ENCODE results near the gene TSN. TPM values are rescaled to one million over a fixed set of nuclear protein-coding genes. Genes with fewer than 3 reads are reported as not detected.

The TSN gene
- total RNA-seq, 1 experiment from 2014 or later: 91.5 TPM

- H3K4me3 ChIP-seq (replicated peaks in 1 of 2; ENCODE audit: low read depth in 1 of 2, low read length in 2 of 2): no peak overlapping the region
- no peaks in the 10 kb centered on the region for H3K4me1 ChIP-seq (ENCODE audit: control insufficient read depth in 1 of 2, insufficient read depth in 2 of 2, low read length in 2 of 2)
- no peaks in the 10 kb centered on the region for H3K36me3 ChIP-seq (ENCODE audit: control insufficient read depth in 1 of 2, insufficient read depth in 2 of 2, low read length in 2 of 2)
- no peaks in the 10 kb centered on the region for H4K20me1 ChIP-seq (ENCODE audit: insufficient read depth)
- intact Hi-C loops (cut with micrococcal nuclease): no loop called here
- CTCF ChIA-PET: no interaction called here
- BruUV-seq (replicated peaks): no TSS peak
- H3K79me2 ChIP-seq (ENCODE audit: insufficient read depth, low read length): no peaks in the 10 kb centered on the region
- DNase-seq (ENCODE audit: low read depth, low spot score) (no peak), ATAC-seq (no peak)
- POLR2A ChIA-PET: interaction anchor here (1.0 kb wide), 1 partner anchor 8 kb away, joined by 3 read pairs; no protein-coding TSS in a partner anchor
- no peak for TF ChIP-seq CEBPB (IDR thresholded peaks at IDR 0.05; ENCODE audit: low read depth)
- TF ChIP-seq EZH2 (IDR thresholded peaks at IDR 0.05): no peak
- no peak for TF ChIP-seq SRF (IDR thresholded peaks at IDR 0.05; ENCODE audit: low read depth)
- TF ChIP-seq ELF1 (IDR thresholded peaks at IDR 0.05; ENCODE audit: borderline replicate concordance, low read depth): no peak
- no peak for TF ChIP-seq TCF7L2 (IDR thresholded peaks at IDR 0.05; ENCODE audit: borderline replicate concordance, extremely low read depth, insufficient read depth, insufficient read length)
- no peak for TF ChIP-seq RAD21 (IDR thresholded peaks at IDR 0.05; ENCODE audit: low read depth)
- TF ChIP-seq JUND (IDR thresholded peaks at IDR 0.05): no peak
- TF ChIP-seq CBX3 (IDR thresholded peaks at IDR 0.05; ENCODE audit: low read depth): no peak
- TF ChIP-seq POLR2AphosphoS5 (IDR thresholded peaks at IDR 0.05; ENCODE audit: low read depth, low read length): no peak
- TF ChIP-seq SP1 (IDR thresholded peaks at IDR 0.05; ENCODE audit: low read depth): no peak
- TF ChIP-seq, protein P1, sequence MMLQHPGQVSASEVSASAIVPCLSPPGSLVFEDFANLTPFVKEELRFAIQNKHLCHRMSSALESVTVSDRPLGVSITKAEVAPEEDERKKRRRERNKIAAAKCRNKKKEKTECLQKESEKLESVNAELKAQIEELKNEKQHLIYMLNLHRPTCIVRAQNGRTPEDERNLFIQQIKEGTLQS (IDR thresholded peaks at IDR 0.05): no peak
- RAD21 ChIA-PET (ENCODE audit: low non-redundant PET in 1 of 2, low total read pairs in 2 of 2, uncharacterized antibody in 2 of 2, unreplicated experiment in 2 of 2): no interaction called here
- H2AFZ ChIP-seq (ENCODE audit: low read depth, low read length, poor library complexity, severe bottlenecking): no peak overlapping the region
- no peak overlapping the region for H3K27ac ChIP-seq (ENCODE audit: low read depth, low read length)
- H3K27me3 ChIP-seq (ENCODE audit: insufficient read depth, low read length): 0 out of 2 replicates have a peak, but pooled peaks cover 1% of the 10 kb centered on the region
- no peaks in the 10 kb centered on the region for H3K9me3 ChIP-seq (ENCODE audit: control insufficient read depth in 1 of 2, insufficient read depth in 1 of 2, low read depth in 1 of 2, low read length in 2 of 2)
- H3K9me2 ChIP-seq (ENCODE audit: insufficient read depth): no peaks in the 10 kb centered on the region
- no peak overlapping the region for H3K9ac ChIP-seq (ENCODE audit: low read length)
- no peak overlapping the region for H3K4me2 ChIP-seq (ENCODE audit: low read length)
These were observed 43.2 kb downstream of the TSN start for GRCh38 chr2:121798617-121799016.

DNA sequence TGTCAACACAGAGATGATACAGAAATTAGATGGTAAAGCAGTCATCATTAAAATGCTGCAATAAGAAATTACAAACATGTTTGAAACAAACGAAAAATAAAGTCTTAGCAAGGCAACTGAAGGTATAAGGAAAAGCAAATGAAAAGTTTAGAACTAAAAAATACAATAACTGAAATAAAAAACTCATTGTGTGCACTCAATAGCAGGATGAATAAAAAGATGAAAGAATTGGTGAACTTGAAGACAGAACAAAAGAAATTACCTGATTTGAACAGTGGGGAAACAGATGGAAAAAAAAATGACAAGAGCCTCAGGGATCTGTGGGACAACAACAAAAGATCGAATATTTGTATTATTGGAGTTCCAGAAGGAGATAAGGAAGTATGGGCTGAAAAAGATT, 46.5 kb downstream of the TSN start:
- H3K9me3 ChIP-seq (ENCODE audit: control insufficient read depth in 1 of 2, insufficient read depth in 1 of 2, low read depth in 1 of 2, low read length in 2 of 2): no peaks in the 10 kb centered on the region
- RAD21 ChIA-PET (ENCODE audit: low non-redundant PET in 1 of 2, low total read pairs in 2 of 2, uncharacterized antibody in 2 of 2, unreplicated experiment in 2 of 2): no interaction called here
- H3K79me2 ChIP-seq (ENCODE audit: insufficient read depth, low read length): no peaks in the 10 kb centered on the region
- no peak for ATAC-seq
- no peak for DNase-seq (ENCODE audit: low read depth, low spot score)
- no peak overlapping the region for H3K4me2 ChIP-seq (ENCODE audit: low read length)
- peaks cover 28% of the 10 kb centered on the region for H3K27me3 ChIP-seq (ENCODE audit: insufficient read depth, low read length)
- H2AFZ ChIP-seq (ENCODE audit: low read depth, low read length, poor library complexity, severe bottlenecking): no peak overlapping the region
- CTCF ChIA-PET: no interaction called here
- H3K36me3 ChIP-seq (ENCODE audit: control insufficient read depth in 1 of 2, insufficient read depth in 2 of 2, low read length in 2 of 2): no peaks in the 10 kb centered on the region
- POLR2A ChIA-PET: no interaction called here
- intact Hi-C loops (cut with micrococcal nuclease): no loop called here
- no peaks in the 10 kb centered on the region for H3K9me2 ChIP-seq (ENCODE audit: insufficient read depth)
- no peaks in the 10 kb centered on the region for H3K4me1 ChIP-seq (ENCODE audit: control insufficient read depth in 1 of 2, insufficient read depth in 2 of 2, low read length in 2 of 2)
- no peaks in the 10 kb centered on the region for H4K20me1 ChIP-seq (ENCODE audit: insufficient read depth)
- BruUV-seq (replicated peaks): no TSS peak
- no peak overlapping the region for H3K4me3 ChIP-seq (replicated peaks in 1 of 2; ENCODE audit: low read depth in 1 of 2, low read length in 2 of 2)
- no peak overlapping the region for H3K9ac ChIP-seq (ENCODE audit: low read length)
- no peak overlapping the region for H3K27ac ChIP-seq (ENCODE audit: low read depth, low read length)
- no peak for TF ChIP-seq CEBPB (IDR thresholded peaks at IDR 0.05; ENCODE audit: low read depth)
- TF ChIP-seq, protein P2, sequence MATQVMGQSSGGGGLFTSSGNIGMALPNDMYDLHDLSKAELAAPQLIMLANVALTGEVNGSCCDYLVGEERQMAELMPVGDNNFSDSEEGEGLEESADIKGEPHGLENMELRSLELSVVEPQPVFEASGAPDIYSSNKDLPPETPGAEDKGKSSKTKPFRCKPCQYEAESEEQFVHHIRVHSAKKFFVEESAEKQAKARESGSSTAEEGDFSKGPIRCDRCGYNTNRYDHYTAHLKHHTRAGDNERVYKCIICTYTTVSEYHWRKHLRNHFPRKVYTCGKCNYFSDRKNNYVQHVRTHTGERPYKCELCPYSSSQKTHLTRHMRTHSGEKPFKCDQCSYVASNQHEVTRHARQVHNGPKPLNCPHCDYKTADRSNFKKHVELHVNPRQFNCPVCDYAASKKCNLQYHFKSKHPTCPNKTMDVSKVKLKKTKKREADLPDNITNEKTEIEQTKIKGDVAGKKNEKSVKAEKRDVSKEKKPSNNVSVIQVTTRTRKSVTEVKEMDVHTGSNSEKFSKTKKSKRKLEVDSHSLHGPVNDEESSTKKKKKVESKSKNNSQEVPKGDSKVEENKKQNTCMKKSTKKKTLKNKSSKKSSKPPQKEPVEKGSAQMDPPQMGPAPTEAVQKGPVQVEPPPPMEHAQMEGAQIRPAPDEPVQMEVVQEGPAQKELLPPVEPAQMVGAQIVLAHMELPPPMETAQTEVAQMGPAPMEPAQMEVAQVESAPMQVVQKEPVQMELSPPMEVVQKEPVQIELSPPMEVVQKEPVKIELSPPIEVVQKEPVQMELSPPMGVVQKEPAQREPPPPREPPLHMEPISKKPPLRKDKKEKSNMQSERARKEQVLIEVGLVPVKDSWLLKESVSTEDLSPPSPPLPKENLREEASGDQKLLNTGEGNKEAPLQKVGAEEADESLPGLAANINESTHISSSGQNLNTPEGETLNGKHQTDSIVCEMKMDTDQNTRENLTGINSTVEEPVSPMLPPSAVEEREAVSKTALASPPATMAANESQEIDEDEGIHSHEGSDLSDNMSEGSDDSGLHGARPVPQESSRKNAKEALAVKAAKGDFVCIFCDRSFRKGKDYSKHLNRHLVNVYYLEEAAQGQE (IDR thresholded peaks at IDR 0.05; ENCODE audit: low read depth): no peak
- no peak for TF ChIP-seq POLR2AphosphoS5 (IDR thresholded peaks at IDR 0.05; ENCODE audit: low read depth, low read length)
- no peak for TF ChIP-seq SRF (IDR thresholded peaks at IDR 0.05; ENCODE audit: low read depth)
- TF ChIP-seq, protein P1 (IDR thresholded peaks at IDR 0.05): no peak
- no peak for TF ChIP-seq ZFX (IDR thresholded peaks at IDR 0.05)
- no peak for TF ChIP-seq SP1 (IDR thresholded peaks at IDR 0.05; ENCODE audit: low read depth)
